Activated CD4-positive, CD25-positive, alpha-beta regulatory T cell treated with anti-CD3 and anti-CD28 coated beads, Interleukin-2, amount 50 U/mL, for 24 hours (primary cell): ENCODE measurements around the gene MSH5.

Experiments
- ATAC-seq, 2 donors: fragments of 150-1000 bp; cut with Tn5 transposase; one replicate each; pipeline ENCODE4 v1.10.0; 2021; ENCODE audit warnings: mild to moderate bottlenecking in 1 of 2, moderate library complexity in 1 of 2

The MSH5 gene

DNA sequence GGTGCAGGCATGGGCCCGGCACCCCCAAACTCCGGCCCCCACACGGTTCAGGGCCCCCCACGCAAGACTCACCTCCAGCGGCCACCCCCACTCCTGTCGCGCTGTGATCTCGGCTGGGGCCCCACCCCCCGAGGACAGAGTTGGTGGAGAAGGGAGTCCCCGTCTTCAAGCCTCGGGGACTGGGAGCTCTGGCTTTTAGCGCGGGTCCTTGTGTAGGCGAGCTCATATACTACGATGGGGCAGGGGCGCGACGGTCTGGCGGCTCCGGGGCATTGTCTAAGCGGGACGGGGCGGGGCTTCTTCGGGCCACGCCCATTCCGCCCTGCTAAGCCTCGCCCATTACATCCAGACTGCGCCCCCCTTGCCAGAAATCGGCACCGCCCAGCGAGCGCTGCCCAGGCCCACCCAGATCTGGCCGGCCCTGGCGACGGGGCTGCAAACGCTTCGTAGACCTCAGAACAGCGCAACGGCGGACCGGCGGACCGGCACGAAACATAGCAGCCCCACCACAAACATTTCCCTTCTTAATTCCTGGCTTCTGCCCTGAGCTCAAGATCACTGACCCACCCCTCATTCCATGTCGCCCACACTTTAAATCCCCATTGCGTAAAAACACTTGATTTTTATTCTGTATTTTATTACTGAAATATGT, 9.7 kb upstream of the MSH5 start:
- ATAC-seq = peak; percentile 31 to 45

DNA sequence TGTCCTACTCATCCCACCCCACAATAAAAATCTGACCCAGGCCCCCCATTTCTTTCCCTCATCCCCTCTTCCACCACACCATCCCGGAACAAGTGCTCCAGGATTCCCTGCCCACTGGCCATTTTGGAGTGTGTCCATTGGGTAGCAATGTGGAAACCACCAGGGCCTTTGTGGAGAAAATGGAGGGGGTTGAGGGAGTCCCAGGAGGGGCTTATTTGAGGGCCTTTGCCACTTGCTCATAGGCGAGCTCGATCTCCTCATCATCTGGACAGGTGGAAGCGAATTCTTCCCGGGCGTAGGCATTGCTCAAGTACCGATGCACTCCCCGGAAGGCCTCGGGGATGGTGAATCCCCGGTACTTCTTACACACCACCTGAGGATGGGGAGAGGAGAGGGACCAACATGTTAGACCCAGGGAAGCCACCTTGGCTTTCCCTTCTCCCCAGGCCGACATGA, 9.1 kb upstream of the MSH5 start:
- ATAC-seq = no peak

DNA sequence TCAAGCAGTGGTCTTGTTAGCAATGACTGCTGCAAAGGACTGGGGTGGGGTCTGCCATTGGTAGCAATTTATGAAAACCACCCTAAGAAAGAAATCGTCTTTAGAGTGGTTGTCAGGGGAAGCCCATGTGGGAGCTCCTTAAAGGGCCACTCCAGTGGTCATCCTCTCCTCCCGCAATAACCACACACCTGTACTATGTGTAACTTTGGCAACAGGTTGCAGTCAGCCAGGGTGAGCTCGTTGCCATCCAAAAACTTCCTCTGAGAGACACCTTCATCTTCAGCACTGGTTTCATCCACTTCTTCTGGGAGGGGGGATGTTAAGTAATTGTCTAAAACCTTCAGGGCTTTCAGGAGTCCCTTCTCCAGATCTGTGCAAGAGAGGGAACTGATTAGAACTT, 7.8 kb upstream of the MSH5 start:
- no peak for ATAC-seq

GRCh38 chr6:31733734-31734133, 6.1 kb upstream of the MSH5 start:
- no peak for ATAC-seq

GRCh38 chr6:31734247-31734820, 5.5 kb upstream of the MSH5 start:
- ATAC-seq = no peak

GRCh38 chr6:31734821-31735406, 4.9 kb upstream of the MSH5 start:
- peak; percentile 66 for ATAC-seq

DNA sequence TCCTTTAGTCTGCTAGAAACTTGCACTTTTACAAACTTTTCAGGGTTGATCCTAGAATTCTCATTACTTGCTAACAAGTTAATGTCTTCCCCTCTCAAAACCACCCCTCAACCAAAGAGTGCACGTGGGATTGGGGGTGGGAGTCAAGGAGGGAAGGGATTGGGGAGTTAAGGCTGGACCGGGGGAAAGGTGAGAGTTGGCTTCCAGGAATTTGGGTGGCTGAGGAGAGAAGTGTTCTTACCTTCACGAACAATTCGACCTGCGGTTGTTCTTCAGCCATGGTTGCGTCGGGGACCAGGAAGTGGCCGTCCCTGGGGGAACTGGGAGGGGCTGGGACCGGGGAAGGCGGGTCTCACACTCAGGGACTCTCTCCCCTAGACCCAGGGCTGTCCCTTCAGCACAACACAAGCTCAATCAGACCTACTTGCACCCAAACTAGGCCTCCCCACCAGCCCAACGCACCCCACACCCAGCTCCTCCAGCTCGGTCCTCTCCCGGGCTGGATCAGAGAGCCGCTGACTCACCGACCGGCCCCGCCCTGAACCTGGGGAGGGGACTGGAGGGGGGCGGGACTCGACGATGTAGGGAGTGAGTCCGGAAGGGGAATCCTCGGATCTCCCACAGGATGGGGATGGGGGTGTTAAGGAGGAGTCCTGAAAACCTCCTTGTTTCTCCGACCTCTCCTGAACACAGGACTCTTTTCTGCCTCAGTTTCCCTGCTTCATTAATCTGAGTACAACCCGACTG, 3.6 kb upstream of the MSH5 start, which contains the start of gene CLIC1:
TSS of gene CLIC1 (minus strand) at position 510 of the 747 bp plus-strand sequence. CDS start at position 280, 230 bp downstream.
- ATAC-seq = peak; percentile 34 to 36

GRCh38 chr6:31736768-31737314, 3.0 kb upstream of the MSH5 start:
- ATAC-seq = no peak

DNA sequence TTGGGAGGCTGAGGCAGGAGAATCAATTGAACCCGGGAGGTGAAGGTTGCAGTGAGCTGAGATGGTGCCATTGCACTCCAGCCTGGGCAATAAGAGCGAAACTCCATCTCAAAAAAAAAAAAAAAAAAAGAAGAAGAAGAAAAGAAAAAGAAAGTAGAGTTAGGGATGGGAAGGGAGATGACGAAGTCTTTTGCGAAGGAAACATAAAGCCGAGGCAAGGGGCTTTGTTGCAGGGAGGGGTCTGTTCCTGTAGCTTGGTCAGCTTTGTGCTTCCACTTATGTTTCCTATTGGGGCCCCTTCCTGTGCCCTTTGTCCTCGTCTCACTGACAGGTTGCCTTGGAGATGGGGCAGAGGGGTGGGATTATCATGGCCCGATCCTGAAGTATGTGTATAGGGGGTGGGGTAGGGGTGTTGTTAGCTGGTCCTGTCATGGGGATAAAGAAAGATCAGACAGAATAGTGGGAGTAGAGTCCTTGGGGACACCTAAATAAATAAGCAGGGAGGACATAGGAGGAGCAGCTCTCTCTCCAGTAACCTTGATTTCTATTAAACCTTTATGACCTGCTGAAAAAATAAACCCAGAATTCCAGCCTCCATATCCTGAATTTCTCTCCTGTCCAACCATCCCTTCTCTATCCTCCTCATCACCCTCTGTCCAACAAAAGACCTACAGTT, 2.4 kb upstream of the MSH5 start:
- ATAC-seq = no peak

GRCh38 chr6:31737991-31738979, 1.5 kb upstream of the MSH5 start:
- ATAC-seq = no peak

DNA sequence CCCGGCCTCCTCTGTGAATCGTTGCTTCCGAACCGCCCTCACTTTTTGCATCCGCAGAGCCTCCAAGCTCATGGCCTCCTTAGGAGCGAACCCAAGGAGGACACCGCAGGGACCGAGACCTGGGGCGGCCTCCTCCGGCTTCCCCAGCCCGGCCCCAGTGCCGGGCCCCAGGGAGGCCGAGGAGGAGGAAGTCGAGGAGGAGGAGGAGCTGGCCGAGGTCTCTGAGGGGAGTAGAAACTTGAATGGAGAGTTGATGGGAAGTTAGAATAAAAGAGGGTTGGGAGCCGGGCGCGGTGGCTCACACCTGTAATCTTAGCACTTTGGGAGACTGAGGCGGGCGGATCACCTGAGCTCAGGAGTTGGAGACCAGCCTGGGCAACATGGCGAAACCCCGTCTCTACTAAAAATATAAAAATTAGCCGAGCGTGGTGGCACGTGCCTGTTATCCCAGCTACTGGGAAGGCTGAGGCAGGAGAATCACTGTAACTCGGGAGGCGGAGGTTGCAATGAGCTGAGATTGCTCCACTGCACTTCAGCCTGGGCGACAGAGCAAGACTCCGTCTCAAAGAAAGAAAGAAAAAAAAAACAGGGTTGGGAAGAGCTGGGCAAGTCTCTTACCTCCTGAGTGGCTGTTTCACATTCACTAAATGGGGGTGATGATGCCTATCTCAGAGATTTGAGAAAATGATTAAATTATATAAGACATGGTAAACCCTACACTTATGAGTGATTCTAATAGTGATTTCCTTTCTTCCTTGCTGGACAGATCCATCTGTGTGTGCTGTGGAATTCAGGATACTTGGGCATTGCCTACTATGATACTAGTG, 805 bp downstream of the MSH5 start:
- no peak for ATAC-seq

GRCh38 chr6:31741815-31742214, 2.0 kb downstream of the MSH5 start:
- no peak for ATAC-seq

DNA sequence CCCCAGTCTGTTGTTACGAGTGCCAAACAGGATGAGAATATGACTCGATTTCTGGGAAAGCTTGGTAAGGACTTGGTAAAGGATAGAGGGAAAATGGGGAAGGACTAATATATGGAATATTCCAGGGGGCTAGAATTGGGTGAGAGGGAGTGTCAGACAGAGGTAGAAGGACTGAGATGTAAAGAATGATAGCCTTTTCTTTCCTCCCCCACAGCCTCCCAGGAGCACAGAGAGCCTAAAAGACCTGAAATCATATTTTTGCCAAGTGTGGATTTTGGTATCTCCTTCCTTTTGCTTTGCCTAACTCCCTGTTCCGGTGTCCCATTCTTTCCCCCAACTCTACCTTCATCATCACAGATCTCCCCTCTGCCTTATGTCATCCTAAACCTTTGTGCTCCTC, 3.1 kb downstream of the MSH5 start:
- no peak for ATAC-seq

GRCh38 chr6:31744422-31744821, 4.6 kb downstream of the MSH5 start:
- no peak for ATAC-seq

DNA sequence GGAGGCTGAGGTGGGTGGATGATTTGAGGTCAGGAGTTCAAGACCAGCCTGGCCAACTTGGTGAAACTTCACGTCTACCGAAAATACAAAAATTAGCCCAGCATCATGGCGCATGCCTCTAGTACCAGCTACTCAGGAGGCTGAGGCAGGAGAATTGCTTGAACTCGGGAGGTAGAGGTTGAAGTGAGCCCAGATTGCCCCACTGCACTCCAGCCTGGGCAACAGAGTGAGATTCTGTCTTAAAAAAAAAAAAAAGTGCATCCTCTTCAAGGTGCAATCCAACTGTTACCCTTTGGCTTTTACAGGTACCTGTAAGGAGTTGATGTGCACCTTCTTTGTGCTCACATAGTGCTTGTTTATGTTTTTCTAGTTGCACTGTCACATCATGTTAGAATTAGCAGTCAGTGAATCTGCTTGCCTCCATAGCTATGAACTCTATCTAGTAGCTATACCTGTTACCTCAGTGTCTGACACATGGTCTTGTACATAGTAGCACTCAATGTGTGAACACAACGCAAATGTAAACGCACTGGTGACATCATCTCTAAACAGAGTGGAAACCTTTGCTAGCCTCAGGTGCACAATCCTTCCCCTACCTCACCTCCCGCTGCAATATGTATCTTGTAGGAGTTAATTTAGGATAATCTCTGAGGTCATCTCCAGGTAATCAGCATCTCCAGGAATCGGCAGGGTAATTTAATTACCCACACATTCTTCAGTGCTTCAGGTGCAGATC, 9.7 kb downstream of the MSH5 start:
- no peak for ATAC-seq

DNA sequence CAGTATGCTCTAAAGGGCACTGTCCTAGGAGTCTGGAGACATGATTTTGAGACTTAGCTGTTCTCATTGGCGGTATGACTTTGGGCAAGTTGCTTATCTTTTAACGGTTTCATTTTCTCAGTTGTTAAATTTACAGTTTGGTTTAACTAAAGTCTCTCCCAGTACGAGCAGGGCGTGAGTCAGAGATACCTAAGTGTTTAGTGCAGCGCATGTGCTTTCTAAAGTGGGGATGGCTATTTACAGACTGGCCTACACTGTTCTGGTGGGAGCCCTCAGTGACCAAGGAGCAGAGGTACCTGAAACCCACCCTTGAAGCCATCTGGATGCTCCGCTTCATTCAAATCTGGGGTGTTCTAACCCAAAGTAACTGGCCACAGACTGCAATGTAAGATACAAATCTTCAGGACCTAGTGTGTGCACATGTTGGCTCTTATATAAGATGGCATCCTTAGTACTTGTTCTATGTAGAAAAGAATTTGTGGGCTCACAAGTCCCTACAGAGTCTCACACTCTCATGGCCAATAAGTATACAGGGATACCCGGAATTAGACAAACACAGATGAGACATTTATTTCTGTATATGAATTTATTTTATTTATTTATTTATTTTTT, 10.7 kb downstream of the MSH5 start:
- ATAC-seq = no peak

- ATAC-seq = no peak
Measured at GRCh38 chr6:31752739-31753319, 13.0 kb downstream of the MSH5 start.

DNA sequence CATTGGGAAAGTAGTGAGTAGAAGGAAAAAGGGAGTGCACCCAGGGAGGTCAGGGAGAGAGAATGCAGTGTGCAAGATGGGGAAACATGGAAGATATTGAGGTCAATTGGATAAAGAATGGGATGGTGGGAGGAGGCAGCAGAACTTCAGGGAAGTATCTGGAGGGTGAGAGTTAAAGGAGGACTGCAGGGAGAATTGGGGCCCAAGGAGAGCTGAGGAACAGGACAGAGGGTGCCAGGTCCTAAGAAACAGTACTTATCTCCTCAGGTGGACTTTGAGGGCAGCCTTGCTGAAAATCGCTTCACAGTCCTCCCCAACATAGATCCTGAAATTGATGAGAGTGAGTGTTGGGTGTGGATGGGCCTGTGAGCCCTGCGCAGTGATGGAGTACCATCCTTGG, 18.5 kb downstream of the MSH5 start:
- ATAC-seq = no peak

DNA sequence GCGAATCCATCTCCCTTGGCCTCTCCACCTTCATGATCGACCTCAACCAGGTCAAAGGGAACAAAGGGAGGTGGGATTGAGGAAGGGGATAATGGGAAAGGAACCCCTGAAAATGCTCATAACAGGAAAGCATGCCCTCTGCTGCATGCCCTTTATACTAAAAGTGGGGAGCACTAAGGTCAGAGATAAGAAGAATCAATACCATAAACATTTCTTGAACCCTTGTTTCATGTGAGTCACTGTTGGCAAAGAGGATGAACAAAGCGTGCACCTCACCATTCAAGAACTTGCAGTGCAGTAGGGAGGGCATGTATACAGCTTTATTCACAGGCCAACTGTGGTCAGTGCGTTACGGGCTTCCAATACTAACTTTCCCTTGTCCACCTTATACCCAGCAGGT, 21.0 kb downstream of the MSH5 start:
- ATAC-seq = no peak
